LNCAP (cell line): ENCODE measurements around the gene OAF.

Experiments used
- TF ChIP-seq, protein P1 (sequence below): fragments of 450-650 bp; IDR thresholded peaks from 2 replicates; pipeline ENCODE4 v1.5.1; 2017; ENCODE audit warnings: mild to moderate bottlenecking

Gene OAF

DNA sequence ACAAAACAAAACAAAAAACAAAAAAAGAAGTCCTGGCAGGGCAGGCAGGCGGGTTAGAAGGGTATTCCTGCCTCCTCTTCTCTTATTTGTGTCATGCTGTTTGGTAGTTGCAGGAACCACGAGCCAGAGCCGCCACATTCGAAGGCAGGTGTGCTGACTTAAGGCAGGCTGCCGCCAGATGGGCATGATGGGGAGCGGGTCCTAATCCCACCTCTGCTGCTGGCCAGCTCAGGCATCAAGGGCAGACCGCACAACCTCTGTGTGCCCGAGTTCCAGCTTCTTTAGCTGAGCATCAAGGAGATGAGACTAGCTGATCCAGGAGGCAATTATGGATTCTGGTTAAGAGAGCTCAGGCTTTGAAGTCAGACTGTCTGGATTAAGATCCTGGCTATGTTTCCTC lies 12.1 kb downstream of the OAF start:
- TF ChIP-seq, protein P1, sequence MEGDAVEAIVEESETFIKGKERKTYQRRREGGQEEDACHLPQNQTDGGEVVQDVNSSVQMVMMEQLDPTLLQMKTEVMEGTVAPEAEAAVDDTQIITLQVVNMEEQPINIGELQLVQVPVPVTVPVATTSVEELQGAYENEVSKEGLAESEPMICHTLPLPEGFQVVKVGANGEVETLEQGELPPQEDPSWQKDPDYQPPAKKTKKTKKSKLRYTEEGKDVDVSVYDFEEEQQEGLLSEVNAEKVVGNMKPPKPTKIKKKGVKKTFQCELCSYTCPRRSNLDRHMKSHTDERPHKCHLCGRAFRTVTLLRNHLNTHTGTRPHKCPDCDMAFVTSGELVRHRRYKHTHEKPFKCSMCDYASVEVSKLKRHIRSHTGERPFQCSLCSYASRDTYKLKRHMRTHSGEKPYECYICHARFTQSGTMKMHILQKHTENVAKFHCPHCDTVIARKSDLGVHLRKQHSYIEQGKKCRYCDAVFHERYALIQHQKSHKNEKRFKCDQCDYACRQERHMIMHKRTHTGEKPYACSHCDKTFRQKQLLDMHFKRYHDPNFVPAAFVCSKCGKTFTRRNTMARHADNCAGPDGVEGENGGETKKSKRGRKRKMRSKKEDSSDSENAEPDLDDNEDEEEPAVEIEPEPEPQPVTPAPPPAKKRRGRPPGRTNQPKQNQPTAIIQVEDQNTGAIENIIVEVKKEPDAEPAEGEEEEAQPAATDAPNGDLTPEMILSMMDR, result no peak

DNA sequence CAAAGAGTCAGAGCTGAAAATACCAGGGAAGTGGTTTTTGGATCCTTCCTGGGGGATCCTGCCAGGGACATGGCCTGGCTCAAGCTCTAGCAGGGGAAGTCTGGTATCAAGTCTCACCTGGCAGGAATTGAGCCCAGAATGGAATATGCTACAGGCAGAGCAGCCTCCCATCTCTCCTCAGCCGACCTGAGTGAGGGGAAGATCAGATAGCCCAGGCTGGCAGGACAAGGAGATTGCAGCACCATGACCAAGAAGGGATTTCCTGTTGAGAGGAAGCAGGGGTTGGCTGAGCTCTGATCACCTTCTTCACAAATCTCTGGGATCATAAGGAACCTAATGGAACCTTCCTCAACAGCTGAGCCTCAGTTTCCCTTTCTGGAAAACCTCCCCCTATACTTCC lies 13.0 kb downstream of the OAF start:
- TF ChIP-seq, protein P1, result no peak

DNA sequence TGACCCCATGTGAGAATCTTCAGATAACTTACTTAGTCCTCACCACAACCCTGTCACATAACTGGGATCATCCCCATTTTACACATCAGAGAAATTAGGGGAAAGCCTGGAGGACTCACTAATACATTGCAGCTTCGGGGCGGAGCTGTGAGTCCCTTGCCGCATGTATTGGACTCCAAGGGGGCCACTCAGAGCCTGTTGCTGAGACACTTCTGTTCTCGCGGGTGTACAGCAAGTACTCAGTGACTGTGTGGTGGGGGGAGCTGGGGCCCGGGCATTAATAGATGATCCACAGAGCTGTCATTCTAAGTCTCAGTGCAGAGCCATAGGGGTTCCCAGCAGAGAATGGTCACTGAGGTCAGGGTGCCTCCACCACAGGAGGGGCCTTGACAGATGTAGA lies 13.5 kb downstream of the OAF start:
- TF ChIP-seq, protein P1, result no peak

DNA sequence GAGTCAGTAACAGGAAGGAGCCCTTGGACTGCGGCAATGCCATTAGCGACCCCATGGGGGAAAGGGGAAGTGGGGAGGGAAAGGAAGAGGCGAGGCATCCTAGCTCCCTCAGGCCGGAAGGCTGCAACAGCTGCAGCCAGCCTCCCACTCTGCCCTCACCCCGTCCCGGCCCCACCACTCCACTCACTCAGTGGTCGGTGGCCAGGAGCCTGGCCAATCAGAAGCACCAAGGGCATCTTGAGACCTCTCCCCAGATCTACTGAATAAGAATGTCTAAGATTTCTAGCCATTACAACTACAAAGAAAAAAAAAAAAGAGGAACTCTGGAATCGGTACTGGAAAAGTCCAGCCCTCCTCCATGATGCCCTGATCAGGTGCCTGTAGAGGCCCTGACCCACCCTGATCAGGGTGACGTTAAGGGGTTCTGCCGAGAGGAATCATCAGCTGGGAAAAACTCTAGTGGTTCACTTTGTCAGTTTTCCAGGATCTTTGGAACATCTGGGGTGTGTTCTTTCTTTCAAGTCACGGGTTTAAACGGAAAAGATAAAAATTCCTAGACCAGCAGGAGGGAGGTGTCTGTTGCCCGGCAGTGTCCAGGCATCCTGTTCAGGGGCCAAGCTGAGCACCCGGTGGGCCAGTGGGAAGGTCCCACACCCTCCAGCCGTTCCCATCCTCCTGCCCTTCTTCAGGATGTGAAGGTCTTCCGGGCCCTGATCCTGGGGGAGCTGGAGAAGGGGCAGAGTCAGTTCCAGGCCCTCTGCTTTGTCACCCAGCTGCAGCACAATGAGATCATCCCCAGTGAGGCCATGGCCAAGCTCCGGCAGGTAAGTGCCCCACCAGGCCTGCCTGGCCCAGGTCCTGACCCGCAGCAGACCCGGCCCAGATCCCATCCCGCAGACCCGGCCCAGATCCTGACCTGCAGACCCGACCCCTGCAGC lies 14.4 kb downstream of the OAF start:
- TF ChIP-seq, protein P1, result no peak

DNA sequence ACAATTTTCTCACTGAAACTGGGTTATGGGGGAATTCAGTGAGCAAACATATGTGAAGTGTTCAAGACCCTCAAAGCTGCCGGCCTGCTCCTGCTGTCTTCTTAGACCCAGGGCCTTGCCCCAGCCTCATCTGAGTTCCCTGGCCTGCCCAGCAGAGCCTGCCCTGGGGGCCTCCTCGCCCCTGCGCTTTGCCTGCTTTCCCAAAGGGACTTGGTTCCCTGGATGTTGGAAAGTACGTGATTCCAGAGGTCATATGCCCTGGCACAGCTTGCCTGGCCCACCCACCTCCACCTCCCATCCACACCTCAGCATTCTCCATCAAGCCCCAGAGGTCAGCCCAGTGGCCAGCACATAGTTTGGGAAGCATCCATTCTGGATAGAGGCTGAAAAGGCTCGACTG lies 15.4 kb downstream of the OAF start:
- TF ChIP-seq, protein P1, result no peak

DNA sequence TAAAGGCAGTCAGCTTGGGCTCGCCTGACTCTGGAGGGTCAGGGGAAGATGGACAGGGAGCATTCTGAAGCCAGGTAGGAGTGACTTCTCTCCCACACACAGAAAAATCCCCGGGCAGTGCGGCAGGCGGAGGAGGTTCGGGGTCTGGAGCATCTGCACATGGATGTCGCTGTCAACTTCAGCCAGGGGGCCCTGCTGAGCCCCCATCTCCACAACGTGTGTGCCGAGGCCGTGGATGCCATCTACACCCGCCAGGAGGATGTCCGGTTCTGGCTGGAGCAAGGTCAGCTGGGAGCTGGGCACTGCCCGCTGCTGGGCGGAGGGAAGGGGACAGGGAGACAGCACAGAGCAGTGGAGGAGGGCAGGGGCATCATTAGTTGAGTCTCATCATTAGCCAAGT lies 15.9 kb downstream of the OAF start:
- TF ChIP-seq, protein P1, result no peak

DNA sequence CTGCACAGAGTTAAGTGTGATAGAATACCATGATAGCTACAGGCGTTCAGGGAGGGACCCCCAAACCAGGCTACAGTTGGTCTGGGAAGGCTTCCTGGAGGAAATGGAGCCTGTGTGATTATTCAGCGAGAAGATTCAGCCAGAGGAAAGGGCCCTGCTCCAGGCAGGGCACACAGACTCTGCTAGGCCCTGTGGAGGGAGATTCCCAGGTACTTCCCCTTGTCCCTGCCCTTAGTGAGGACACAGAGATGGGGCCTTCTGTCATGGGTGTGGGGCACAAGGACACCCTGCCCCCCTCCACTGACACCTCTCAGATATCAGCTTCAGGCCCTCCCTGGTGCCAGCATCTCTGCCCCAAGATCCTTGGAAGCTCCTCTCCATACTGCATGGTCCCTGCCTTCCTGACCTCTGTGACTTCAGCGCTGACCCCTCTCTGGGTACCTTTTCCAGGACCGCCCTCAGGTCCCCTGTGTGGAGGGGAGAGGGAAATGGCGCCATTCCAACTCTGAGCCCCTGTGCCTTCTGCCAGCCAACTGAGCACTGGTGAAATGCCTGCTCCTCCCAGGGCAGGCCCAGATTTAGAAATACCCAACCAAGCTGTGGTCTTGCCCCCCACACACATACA lies 16.5 kb downstream of the OAF start:
- TF ChIP-seq, protein P1, result no peak
